Trophoblast cell (in vitro differentiated cells and primary cell): ENCODE results near the gene LY6G5C.
"Not testable (repeated sequence)": the region's sequence is repeated elsewhere in the genome, so short reads cannot be mapped to it uniquely, and the experiment has no call there.

Source experiments
- DNase-seq, 2 donors: peaks; one replicate each; pipeline ENCODE4 v3.0.0-alpha.2; 2016
- H2AFZ ChIP-seq: 2 replicates; pipeline ENCODE4 v1.6.1; 2013; ENCODE audit warnings: low read length, moderate library complexity, mild to moderate bottlenecking; ENCODE audit not compliant: insufficient read depth, poor library complexity
- H2AK5ac ChIP-seq: 2 replicates; pipeline ENCODE4 v1.6.1; 2013; ENCODE audit warnings: mild to moderate bottlenecking, low read length
- H2BK120ac ChIP-seq: 2 replicates; pipeline ENCODE4 v1.6.1; 2013; ENCODE audit warnings: low read length, mild to moderate bottlenecking, moderate library complexity; ENCODE audit not compliant: insufficient read depth, poor library complexity
- H2BK12ac ChIP-seq: 2 replicates; pipeline ENCODE4 v1.6.1; 2013; ENCODE audit warnings: mild to moderate bottlenecking, low read length, moderate library complexity
- H2BK5ac ChIP-seq: 2 replicates; pipeline ENCODE4 v1.6.1; 2013; ENCODE audit warnings: low read length, low read depth, moderate library complexity, mild to moderate bottlenecking; ENCODE audit not compliant: poor library complexity
- H3K14ac ChIP-seq: 2 replicates; pipeline ENCODE4 v1.6.1; 2013; ENCODE audit warnings: mild to moderate bottlenecking, low read length
- H3K18ac ChIP-seq: 2 replicates; pipeline ENCODE4 v1.6.1; 2013; ENCODE audit warnings: mild to moderate bottlenecking, low read length
- H3K23ac ChIP-seq: 2 replicates; pipeline ENCODE4 v1.6.1; 2013; ENCODE audit warnings: low read length
- H3K27ac ChIP-seq: 2 replicates; pipeline ENCODE4 v1.5.1; 2013; ENCODE audit warnings: low read depth, mild to moderate bottlenecking, inconsistent platforms, low read length, moderate library complexity
- H3K27me3 ChIP-seq: 2 replicates; pipeline ENCODE4 v1.6.1; 2013; ENCODE audit warnings: inconsistent platforms, mild to moderate bottlenecking, low read length, moderate library complexity; ENCODE audit not compliant: insufficient read depth
- H3K36me3 ChIP-seq, 2 experiments: 1 replicate in 1 of 2; 2 replicates in 1 of 2; pipeline ENCODE4 v1.6.1; 2013; ENCODE audit warnings: low read length in 2 of 2, mild to moderate bottlenecking in 2 of 2, moderate library complexity in 1 of 2; ENCODE audit not compliant: insufficient read depth in 2 of 2, control insufficient read depth in 1 of 2
- H3K4ac ChIP-seq: 2 replicates; pipeline ENCODE4 v1.6.1; 2013; ENCODE audit warnings: low read depth, mild to moderate bottlenecking, low read length, moderate library complexity
- H3K4me1 ChIP-seq, 2 experiments: 1 replicate in 1 of 2; 2 replicates in 1 of 2; pipeline ENCODE4 v1.6.1; 2013; ENCODE audit warnings: low read length in 2 of 2, mild to moderate bottlenecking in 2 of 2, moderate library complexity in 1 of 2; ENCODE audit not compliant: insufficient read depth in 2 of 2, control insufficient read depth in 1 of 2
- H3K4me2 ChIP-seq: 2 replicates; pipeline ENCODE4 v1.6.1; 2013; ENCODE audit warnings: inconsistent platforms, mild to moderate bottlenecking, low read length, moderate library complexity
- H3K4me3 ChIP-seq: 2 replicates; pipeline ENCODE4 v1.5.1; 2013; ENCODE audit warnings: mild to moderate bottlenecking, low read depth, low read length, inconsistent platforms
- H3K79me1 ChIP-seq: one replicate; pipeline ENCODE4 v1.6.1; 2013; ENCODE audit warnings: low read length
- H3K79me2 ChIP-seq: 2 replicates; pipeline ENCODE4 v1.6.1; 2013; ENCODE audit warnings: low read length, mild to moderate bottlenecking; ENCODE audit not compliant: control insufficient read depth, insufficient read depth, poor library complexity
- H3K9ac ChIP-seq: 2 replicates; pipeline ENCODE4 v1.6.1; 2013; ENCODE audit warnings: mild to moderate bottlenecking, low read length
- H3K9me3 ChIP-seq: 2 replicates; pipeline ENCODE4 v1.6.1; 2013; ENCODE audit warnings: low read depth, mild to moderate bottlenecking, control low read depth, inconsistent platforms, low read length; ENCODE audit not compliant: insufficient read depth
- H4K12ac ChIP-seq: 2 replicates; pipeline ENCODE4 v1.6.1; 2013; ENCODE audit warnings: low read depth, mild to moderate bottlenecking, low read length, moderate library complexity
- H4K8ac ChIP-seq: 2 replicates; pipeline ENCODE4 v1.6.1; 2013; ENCODE audit warnings: low read depth, mild to moderate bottlenecking, low read length, moderate library complexity
- H4K91ac ChIP-seq: one replicate; pipeline ENCODE4 v1.6.1; 2013; ENCODE audit warnings: low read depth, mild to moderate bottlenecking, low read length, moderate library complexity
- WGBS: extraction: QIAGEN DNeasy Blood & Tissue Kit; methylation state at CpG from one replicate; pipeline ENCODE4 v1.1.7; 2013; ENCODE audit warnings: missing lambda C conversion rate; ENCODE audit not compliant: insufficient read length, insufficient coverage; ENCODE audit errors: extremely low coverage; 5-methylcytosine and 5-hydroxymethylcytosine counted together

The LY6G5C gene

GRCh38 chr6:31712296-31712695 is 31.4 kb upstream of the LY6G5C start:
- Histone ChIP-seq H3K14ac (no peak overlapping the region), H4K12ac (no peak overlapping the region), H3K9ac (no peak overlapping the region), H4K91ac (no peak overlapping the region), H3K36me3 (no peaks in the 10 kb centered on the region), H2BK5ac (no peak overlapping the region), H3K27me3 (no peaks in the 10 kb centered on the region), H3K79me1 (peaks cover 2% of the 10 kb centered on the region), H2BK12ac (no peak overlapping the region), H4K8ac (no peak overlapping the region), H3K4ac (no peak overlapping the region), H3K79me2 (no peaks in the 10 kb centered on the region), H2AFZ (no peak overlapping the region), H3K23ac (no peak overlapping the region), H2AK5ac (peak overlapping the region; percentile 29), H3K9me3 (peaks cover 2% of the 10 kb centered on the region), H3K4me1 (peaks cover 7 to 11% of the 10 kb centered on the region in 2 experiments), H3K4me2 (no peak overlapping the region), H3K4me3 (no peak overlapping the region), H2BK120ac (no peak overlapping the region), H3K27ac (no peak overlapping the region), H3K18ac (no peak overlapping the region)
- no CpG with 5 or more reads among the region's 8 CpGs for WGBS
- DNase-seq = no peak

- no peak overlapping the region for H3K14ac ChIP-seq
Observed at GRCh38 chr6:31711233-31711632, 30.4 kb upstream of the LY6G5C start.

DNA sequence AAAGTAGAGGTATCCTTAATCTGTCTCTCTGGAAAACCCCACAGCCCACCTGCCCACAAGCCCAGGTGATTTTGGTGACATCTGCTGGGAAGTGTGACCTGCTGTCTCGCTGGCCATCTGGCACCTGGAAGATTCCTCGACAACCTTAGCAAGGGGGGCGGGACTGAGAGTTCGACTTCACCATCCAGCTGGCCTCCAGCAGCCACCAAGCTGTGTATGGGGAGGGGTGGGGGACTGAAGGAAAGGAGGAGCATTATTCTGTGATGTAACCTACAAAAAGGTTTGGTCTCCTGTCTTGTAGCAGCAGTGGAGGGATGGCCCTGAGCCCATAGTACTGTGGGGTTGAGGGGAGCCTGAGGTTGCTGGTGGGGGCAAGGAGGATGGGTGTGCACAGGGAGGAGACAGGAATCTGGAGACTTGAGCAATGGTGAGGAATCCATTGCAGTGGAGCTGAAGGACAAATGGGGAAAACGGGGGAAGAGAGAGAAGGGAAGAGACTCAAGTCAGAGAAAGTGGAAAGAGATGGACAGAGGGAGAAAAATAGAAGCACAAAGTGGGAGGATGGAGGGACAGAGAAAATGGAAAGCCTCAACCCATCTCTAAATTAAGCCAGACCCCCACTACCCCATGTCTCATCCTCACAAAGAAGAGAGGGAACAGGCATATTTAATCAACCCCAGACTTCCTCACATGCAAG is 29.8 kb upstream of the LY6G5C start:
- Histone ChIP-seq H3K14ac (no peak overlapping the region), H2BK12ac (no peak overlapping the region), H3K4me3 (no peak overlapping the region), H3K27ac (no peak overlapping the region), H4K12ac (no peak overlapping the region), H2BK5ac (no peak overlapping the region), H2AK5ac (no peak overlapping the region), H3K9me3 (peaks cover 2% of the 10 kb centered on the region), H4K8ac (no peak overlapping the region), H3K79me2 (no peaks in the 10 kb centered on the region), H3K9ac (no peak overlapping the region), H3K36me3 (no peaks in the 10 kb centered on the region), H3K27me3 (no peaks in the 10 kb centered on the region), H3K4me1 (peaks cover 6 to 11% of the 10 kb centered on the region in 2 experiments), H3K4ac (no peak overlapping the region), H2BK120ac (no peak overlapping the region), H2AFZ (no peak overlapping the region), H3K79me1 (peaks cover 2% of the 10 kb centered on the region), H4K91ac (no peak overlapping the region), H3K18ac (no peak overlapping the region), H3K23ac (no peak overlapping the region), H3K4me2 (no peak overlapping the region)
- no peak for DNase-seq
- WGBS = no CpG with 5 or more reads among the region's 5 CpGs

More at GRCh38 chr6:31711233-31711632, 30.4 kb upstream of the LY6G5C start:
- Histone ChIP-seq H3K4me2 (no peak overlapping the region), H4K91ac (no peak overlapping the region), H3K4me1 (peaks cover 6 to 11% of the 10 kb centered on the region in 2 experiments), H3K18ac (no peak overlapping the region), H3K27me3 (no peaks in the 10 kb centered on the region), H2AK5ac (no peak overlapping the region), H3K23ac (no peak overlapping the region), H4K12ac (no peak overlapping the region), H2BK120ac (no peak overlapping the region), H3K9ac (no peak overlapping the region), H3K27ac (no peak overlapping the region), H3K36me3 (no peaks in the 10 kb centered on the region), H4K8ac (no peak overlapping the region), H3K9me3 (peaks cover 2% of the 10 kb centered on the region), H2BK5ac (no peak overlapping the region), H2BK12ac (no peak overlapping the region), H3K79me2 (no peaks in the 10 kb centered on the region), H2AFZ (no peak overlapping the region), H3K4ac (no peak overlapping the region), H3K4me3 (no peak overlapping the region), H3K79me1 (peaks cover 2% of the 10 kb centered on the region)
- no CpG with 5 or more reads among the region's 8 CpGs for WGBS
- DNase-seq = no peak

GRCh38 chr6:31709157-31709556 is 28.3 kb upstream of the LY6G5C start:
- H3K79me1 ChIP-seq, DNase-seq, H3K4me1 ChIP-seq, H3K9me3 ChIP-seq, H3K4me3 ChIP-seq, H4K12ac ChIP-seq, H4K8ac ChIP-seq, H2BK5ac ChIP-seq, H3K79me2 ChIP-seq, H3K14ac ChIP-seq, H3K9ac ChIP-seq, H2BK12ac ChIP-seq, H4K91ac ChIP-seq, H3K27me3 ChIP-seq, H3K36me3 ChIP-seq, H3K27ac ChIP-seq, H3K4me2 ChIP-seq, H2AFZ ChIP-seq, H3K18ac ChIP-seq, H2BK120ac ChIP-seq, H2AK5ac ChIP-seq, H3K23ac ChIP-seq, H3K4ac ChIP-seq: not testable (repeated sequence)
- no CpG with 5 or more reads among the region's 11 CpGs for WGBS
